SK-N-MC (cell line): Measurements from ENCODE around the gene ABTB2.

Experiments used
- EZH2 ChIP-seq: fragments of 200-600 bp; sonication (generic); IDR thresholded peaks from one replicate; pipeline ENCODE4 v1.6.1; 2017; ENCODE audit warnings: antibody characterized with exemption
- POLR2AphosphoS5 ChIP-seq: IDR thresholded peaks from 2 replicates; pipeline ENCODE4 v1.6.1; 2012; ENCODE audit warnings: mild to moderate bottlenecking, low read depth, low read length, borderline replicate concordance

DNA sequence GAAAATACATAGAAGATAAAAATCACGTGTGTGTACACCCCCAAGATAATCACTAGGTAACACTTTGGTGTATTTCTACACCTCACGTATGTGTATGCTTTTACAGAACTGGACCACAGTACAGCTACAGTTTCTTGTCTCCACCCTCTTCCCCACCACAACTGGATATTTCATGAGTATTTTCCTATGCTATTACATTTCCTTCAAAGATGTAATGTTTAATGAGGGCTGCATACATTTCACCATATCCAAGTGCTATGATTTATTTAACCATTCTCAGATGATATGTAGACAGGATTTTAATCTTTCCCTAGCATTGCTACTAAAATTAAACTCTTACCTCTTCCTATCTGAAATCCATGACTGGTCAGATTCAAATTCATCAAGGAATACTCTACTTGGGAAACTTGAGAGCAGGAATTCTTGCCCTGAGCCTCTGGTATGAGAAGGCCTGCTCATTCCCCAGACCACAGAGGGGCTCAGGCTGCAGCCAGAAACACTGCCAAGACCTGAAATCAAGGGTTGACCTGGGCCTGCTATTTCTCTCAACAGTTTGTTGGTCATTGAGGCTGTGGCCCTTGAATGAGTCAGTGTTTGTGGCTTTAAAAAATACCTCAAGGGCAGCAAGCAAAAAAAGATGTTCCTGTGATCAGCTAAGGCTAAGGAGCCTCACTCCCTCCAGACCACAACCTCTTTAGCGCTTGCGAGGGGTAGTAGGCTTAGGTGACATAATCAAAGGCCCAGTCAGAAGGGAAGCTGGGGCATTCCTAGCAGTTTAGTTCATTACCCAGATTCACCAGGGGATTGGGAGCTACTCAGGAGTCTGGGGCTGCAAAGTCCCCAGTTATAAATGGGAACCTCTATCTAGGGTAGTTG is 55.5 kb downstream of the ABTB2 start:
- TF ChIP-seq EZH2 (no peak), POLR2AphosphoS5 (no peak)
